ENCODE measurements around the gene ZCCHC4. TPM values are rescaled to one million over a fixed set of nuclear protein-coding genes. Genes with fewer than 3 reads are reported as not detected.

Gene ZCCHC4
- total and polyA plus RNA-seq, 2 of the 4 experiments (the other 2 are of a cell fraction) = 7.9 to 8.1 TPM

DNA sequence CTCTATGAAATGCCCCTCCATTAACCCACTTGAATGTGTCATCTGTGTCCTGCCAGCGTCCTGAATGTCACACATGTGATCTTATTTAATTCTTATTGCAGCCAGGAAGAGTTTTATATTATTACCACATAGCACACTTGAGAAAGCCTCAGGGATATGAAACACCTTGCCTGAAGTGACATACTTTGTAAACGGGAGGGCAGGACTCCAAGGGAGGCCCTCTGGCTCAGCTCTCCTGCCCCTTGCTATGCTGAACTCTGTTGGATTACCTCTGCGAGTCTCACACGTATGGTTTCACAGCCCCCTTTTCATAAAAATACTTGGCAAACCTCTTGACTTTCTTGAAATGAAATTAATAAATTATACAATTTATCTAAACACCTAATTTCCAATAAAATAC, 11.1 kb upstream of the ZCCHC4 start:
- H3K18ac ChIP-seq (ENCODE audit: low read depth, low read length) = no peak overlapping the region
- POLR2A ChIA-PET (ENCODE audit: unreplicated experiment) = no interaction called here
- no peak overlapping the region for H2BK15ac ChIP-seq (ENCODE audit: low read depth, low read length)
- no peak for DNase-seq
- no peak overlapping the region for H4K8ac ChIP-seq (ENCODE audit: low read depth in 2 of 2, low read length in 2 of 2)
- in situ Hi-C loops (cut with MboI; ENCODE audit: low sequenced_read_pairs) (no loop called here), dilution Hi-C loops (cut with HindIII; ENCODE audit: low sequenced_read_pairs, unreplicated experiment) (no loop called here), intact Hi-C loops (cut with micrococcal nuclease) (no loop called here)
- BruUV-seq (replicated peaks) = no TSS peak
- no peaks in the 10 kb centered on the region for H3K36me3 ChIP-seq (ENCODE audit: control insufficient read depth, insufficient read depth, low read length)
- no peak overlapping the region for H2BK20ac ChIP-seq (ENCODE audit: low read depth, low read length)
- H3K4me2 ChIP-seq (ENCODE audit: low read depth, low read length) = no peak overlapping the region
- H4K20me1 ChIP-seq (ENCODE audit: insufficient read depth, low read length) = no peaks in the 10 kb centered on the region
- no peak overlapping the region for H3K4ac ChIP-seq (ENCODE audit: low read depth, low read length)
- H4K91ac ChIP-seq (ENCODE audit: insufficient read depth, low read depth, low read length) = no peak overlapping the region
- no peaks in the 10 kb centered on the region for H3K79me1 ChIP-seq (ENCODE audit: low read depth in 1 of 2, low read length in 2 of 2)
- no peak overlapping the region for H2AK5ac ChIP-seq (ENCODE audit: low read depth, low read length)
- ATAC-seq (ENCODE audit: low read depth) = no peak
- no peak overlapping the region for H3K14ac ChIP-seq (replicated peaks; ENCODE audit: low read depth, low read length)
- H3K9me3 ChIP-seq (ENCODE audit: control insufficient read depth, insufficient read depth, low read length) = no peaks in the 10 kb centered on the region
- H3K27ac ChIP-seq (ENCODE audit: insufficient read depth, low read length) = no peak overlapping the region
- H3K4me3 ChIP-seq (ENCODE audit: insufficient read depth, low read depth, low read length) = no peak overlapping the region
- TF ChIP-seq MAFK (IDR thresholded peaks at IDR 0.05; ENCODE audit: low read depth, low read length) (no peak), POLR2A (IDR thresholded peaks at IDR 0.05; ENCODE audit: low read depth, low read length) (no peak), BHLHE40 (IDR thresholded peaks at IDR 0.05; ENCODE audit: low read depth, low read length) (no peak), RFX5 (IDR thresholded peaks at IDR 0.05; ENCODE audit: low read depth, low read length) (no peak), NFE2L2 (IDR thresholded peaks at IDR 0.05; ENCODE audit: low read depth, low read length) (no peak), CEBPB (IDR thresholded peaks at IDR 0.05; ENCODE audit: low read depth, low read length) (no peak), RCOR1 (IDR thresholded peaks at IDR 0.05; ENCODE audit: insufficient replicate concordance, low read length) (no peak), ELK1 (IDR thresholded peaks at IDR 0.05; ENCODE audit: borderline replicate concordance, low read depth, low read length) (no peak), MXI1 (IDR thresholded peaks at IDR 0.05; ENCODE audit: borderline replicate concordance, low read depth, low read length) (no peak), RAD21 (IDR thresholded peaks at IDR 0.05; ENCODE audit: low read length) (no peak)
- no peak overlapping the region for H2AFZ ChIP-seq (replicated peaks; ENCODE audit: low read length, poor library complexity)
- H3K23ac ChIP-seq (ENCODE audit: low read depth, low read length) = no peak overlapping the region
- no peak overlapping the region for H2BK5ac ChIP-seq (ENCODE audit: low read depth, low read length, poor library complexity, severe bottlenecking)
- no peaks in the 10 kb centered on the region for H3K4me1 ChIP-seq (ENCODE audit: control insufficient read depth, insufficient read depth, low read length)
- H3K9ac ChIP-seq (ENCODE audit: low read depth, low read length) = no peak overlapping the region
- H3K9me1 ChIP-seq (ENCODE audit: insufficient read depth, low read length) = no peaks in the 10 kb centered on the region
- H3K27me3 ChIP-seq (ENCODE audit: control insufficient read depth, insufficient read depth, low read length) = peaks cover 14% of the 10 kb centered on the region
- H2AK9ac ChIP-seq (replicated peaks; ENCODE audit: low read depth, low read length, poor library complexity) = no peak overlapping the region
- CTCF ChIA-PET = no interaction called here
- no peak overlapping the region for H3K56ac ChIP-seq (ENCODE audit: extremely low read depth, insufficient read depth, low read length)
- H4K5ac ChIP-seq (ENCODE audit: low read depth, low read length) = no peak overlapping the region
- no peak overlapping the region for H2BK120ac ChIP-seq (ENCODE audit: low read depth, low read length)
- WGBS, 2 experiments (ENCODE audit: extremely low coverage in 2 of 2, insufficient read length in 1 of 2) = no CpG with 5 or more reads among the region's 4 CpGs

Data from IMR-90 (cell line).